NCI-H128 (cell line): ENCODE results near the gene SLC22A2.

Source experiments
- DNase-seq: peaks from one replicate; lab custom pipeline; 2025; ENCODE audit not compliant: unreplicated experiment; lab: John Stamatoyannopoulos, UW

Gene SLC22A2

GRCh38 chr6:160172704-160173103 is 85.9 kb downstream of the SLC22A2 start:
- DNase-seq, result no peak

GRCh38 chr6:160170018-160170680 is 88.5 kb downstream of the SLC22A2 start:
- no peak for DNase-seq

GRCh38 chr6:160167604-160168399 is 90.8 kb downstream of the SLC22A2 start:
- no peak for DNase-seq
